Airway epithelial cell (primary cell): ENCODE data around the gene TACO1. TPM values are rescaled to one million over a fixed set of nuclear protein-coding genes. Genes with fewer than 3 reads are reported as not detected.

Experiments used
- total RNA-seq: library from RNA; depleted of rRNA; stranded (reverse); fragments of >200 nt; gene quantifications from 2 replicates; pipeline ENCODE4 v1.2.3, GENCODE V29; 2015

The TACO1 gene
- total RNA-seq, result 23.3 and 26.3 TPM in 2 replicates

DNA sequence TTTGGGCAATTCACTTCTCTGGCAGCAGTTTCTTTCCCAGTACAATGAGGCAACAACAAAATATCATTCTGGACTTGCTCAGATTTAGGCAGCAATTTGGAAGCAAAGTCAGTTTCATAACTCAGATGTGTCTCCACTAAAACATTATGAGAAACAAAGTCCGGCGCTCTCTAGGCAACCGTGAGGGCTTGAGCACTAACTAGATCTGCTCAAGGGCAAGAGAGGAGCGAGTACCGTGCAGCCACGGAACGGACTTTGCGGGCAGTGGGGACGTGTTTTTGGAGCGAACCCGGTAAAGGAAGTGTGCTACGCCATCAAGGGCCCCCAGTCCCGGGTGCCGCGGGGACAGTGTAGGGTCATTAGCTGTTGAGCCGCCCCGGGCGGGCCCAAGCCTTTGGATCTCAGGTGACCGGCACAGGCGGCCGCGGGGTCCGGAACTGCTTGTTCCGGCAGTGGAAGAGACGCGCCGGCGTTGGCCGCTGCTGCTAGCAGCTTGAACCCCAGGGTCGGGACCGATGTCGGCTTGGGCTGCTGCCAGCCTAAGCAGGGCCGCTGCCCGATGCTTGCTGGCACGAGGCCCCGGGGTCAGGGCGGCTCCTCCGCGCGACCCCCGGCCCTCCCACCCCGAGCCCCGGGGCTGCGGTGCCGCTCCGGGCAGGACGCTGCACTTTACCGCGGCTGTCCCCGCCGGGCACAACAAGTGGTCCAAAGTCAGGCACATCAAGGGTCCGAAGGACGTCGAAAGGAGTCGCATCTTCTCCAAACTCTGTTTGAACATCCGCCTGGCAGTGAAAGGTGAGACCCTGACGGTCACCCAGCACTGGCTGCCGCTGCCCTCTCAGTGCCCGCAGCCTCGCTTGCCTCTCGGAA lies at the start of gene TACO1:
Gene TACO1 (plus strand): TSS at position 327 of the 870 bp plus-strand sequence. CDS start 189 bp downstream, at position 516.

DNA sequence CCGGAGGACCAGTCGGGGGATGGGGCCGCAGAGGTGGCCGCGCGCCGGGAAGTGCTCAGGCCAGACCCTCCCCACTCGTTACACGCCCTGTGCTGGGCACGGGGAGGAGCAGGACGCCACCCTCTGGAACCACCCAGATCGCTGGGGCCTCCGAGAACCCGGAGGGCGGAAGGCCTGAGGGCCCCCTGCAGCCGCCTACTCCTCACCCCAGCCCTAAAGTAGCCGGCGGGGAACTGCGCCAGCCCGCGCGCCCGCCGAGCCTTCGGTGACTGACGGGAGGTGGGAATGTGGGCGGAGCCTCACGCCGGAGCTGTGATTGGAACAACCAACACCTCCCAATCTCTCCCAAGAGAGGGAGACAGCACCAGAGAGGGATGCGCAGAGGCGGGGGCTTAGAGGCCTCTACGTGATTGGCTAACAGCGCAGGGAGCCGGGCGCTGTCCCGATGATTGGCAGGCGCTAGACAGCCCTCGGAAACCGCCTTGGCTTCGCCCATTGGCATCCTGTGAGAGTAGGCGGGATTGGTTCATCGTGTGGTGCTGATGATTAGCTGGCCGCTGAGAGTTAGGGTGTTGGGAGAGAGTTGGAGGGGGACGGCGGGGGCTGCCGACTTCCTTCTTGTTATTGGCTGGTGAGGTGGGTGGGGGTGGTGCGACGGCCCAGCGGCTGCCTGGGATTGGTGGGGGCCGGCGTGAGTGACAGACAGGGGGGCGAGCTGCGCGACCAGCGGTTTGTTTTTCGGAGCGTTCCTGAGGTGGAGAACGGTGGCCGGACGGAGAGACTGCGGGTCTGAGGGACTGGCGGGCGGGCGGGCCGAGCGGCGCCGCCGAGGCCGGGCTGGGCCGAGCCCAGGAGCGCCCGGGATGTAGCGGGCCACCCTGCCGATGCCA lies 21.2 kb downstream of the TACO1 start, which contains the start of gene MAP3K3:
Gene MAP3K3 (plus strand): TSS at position 734 of the 890 bp plus-strand sequence. CDS start 343 bp downstream, outside the sequence.

Other genes starting within 250 kb of the TACO1 start
- 29.7 and 33.6 TPM in 2 replicates for gene CYB561, start 154.6 kb upstream of the TACO1 start, total RNA-seq
- gene ACE, start 123.8 kb upstream of the TACO1 start, total RNA-seq, result 0.14 TPM in 1 of 2 replicates, not detected in the other
- gene KCNH6, start 77.5 kb upstream of the TACO1 start, total RNA-seq, result not detected in 2 replicates
- 26.3 and 36.1 TPM in 2 replicates for gene DCAF7, start 50.4 kb upstream of the TACO1 start, total RNA-seq
- 12.6 and 13.3 TPM in 2 replicates for gene MAP3K3, start 21.5 kb downstream of the TACO1 start, total RNA-seq
- 17.1 and 21.8 TPM in 2 replicates for gene LIMD2, start 99.2 kb downstream of the TACO1 start, total RNA-seq
- gene STRADA, start 140.9 kb downstream of the TACO1 start, total RNA-seq, result 13.4 and 20.8 TPM in 2 replicates
- 26.6 and 44.4 TPM in 2 replicates for gene CCDC47, start 172.7 kb downstream of the TACO1 start, total RNA-seq
- gene DDX42, start 173.3 kb downstream of the TACO1 start, total RNA-seq, result 22.0 and 36.0 TPM in 2 replicates
- 79.1 and 80.3 TPM in 2 replicates for gene PSMC5, start 226.5 kb downstream of the TACO1 start, total RNA-seq
- 51.0 and 67.3 TPM in 2 replicates for gene FTSJ3, start 226.8 kb downstream of the TACO1 start, total RNA-seq
- gene SMARCD2, start 241.8 kb downstream of the TACO1 start, total RNA-seq, result 185 and 226 TPM in 2 replicates